ENCODE data around the gene ITCH. TPM values are rescaled to one million over a fixed set of nuclear protein-coding genes. Genes with fewer than 3 reads are reported as not detected.

ITCH gene
- total and polyA plus RNA-seq, 2 donors (not counting 3 experiments of a cell fraction or from before 2014, with no cell fraction given) = 6.4 to 57.4 TPM

DNA sequence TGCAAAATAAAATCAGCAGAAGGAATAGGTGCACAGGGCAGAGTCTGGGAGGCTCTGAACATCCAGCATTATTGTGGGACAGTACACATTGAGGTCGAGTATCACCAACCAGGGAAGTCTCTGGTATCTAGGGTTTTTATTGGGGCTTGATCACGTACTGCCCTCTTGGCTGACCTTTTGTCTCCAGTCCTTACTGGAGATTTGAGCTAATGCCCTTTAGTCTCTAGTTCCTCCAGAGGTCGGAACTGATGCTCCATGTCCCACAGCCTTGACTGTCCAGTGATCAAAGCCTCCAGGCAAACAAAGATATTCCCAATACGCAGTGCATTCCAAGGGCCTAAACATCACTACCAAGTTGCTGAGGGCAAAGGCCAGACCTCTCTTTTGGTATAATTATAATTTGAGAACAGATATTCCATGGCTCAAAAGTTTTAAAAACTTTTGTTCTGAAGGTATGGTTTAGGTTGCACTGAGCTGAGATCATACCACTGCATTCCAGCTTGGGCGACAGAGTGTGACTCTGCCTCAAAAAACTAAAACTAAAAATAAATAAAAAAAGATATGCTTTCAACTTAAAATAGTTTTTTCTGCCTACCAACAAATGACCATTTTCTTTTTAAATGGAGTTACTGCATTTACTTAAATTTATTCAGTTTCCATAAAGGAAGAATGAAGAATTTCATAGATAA lies 96.3 kb downstream of the ITCH start:
- no peak for FAIRE-seq
- intact Hi-C loops (cut with micrococcal nuclease) (no loop called here), dilution Hi-C loops (cut with MboI; ENCODE audit: extremely low pct_ligation_motif_present, low sequenced_read_pairs) (no loop called here)
- no peaks in the 10 kb centered on the region for H3K79me2 ChIP-seq (ENCODE audit: control insufficient read depth, insufficient read depth, low read length)
- BruUV-seq (replicated peaks) = TSS peak; percentile 90
- ChIA-PET POLR2A (no interaction called here), CTCF (interaction anchor here (0.6 to 1.3 kb wide), 4 partner anchors 13 to 147 kb away, joined by 3 to 5 read pairs (median 4); no protein-coding TSS in a partner anchor)
- no peaks in the 10 kb centered on the region for H3K9me3 ChIP-seq (replicated peaks; ENCODE audit: control insufficient read depth, insufficient read depth, low read length)
- no peaks in the 10 kb centered on the region for H4K20me1 ChIP-seq (replicated peaks; ENCODE audit: control insufficient read depth, extremely low read depth, insufficient read depth, low read length)
- no peaks in the 10 kb centered on the region for H3K9me1 ChIP-seq (replicated peaks; ENCODE audit: control insufficient read depth, extremely low read depth, insufficient read depth, low read length)
- peak overlapping the region; percentile 20 for H3K27ac ChIP-seq (ENCODE audit: insufficient read depth, low read depth, low read length)
- peaks cover 10 to 13% of the 10 kb centered on the region in 2 experiments for H3K36me3 ChIP-seq (ENCODE audit: control insufficient read depth in 2 of 2, extremely low read depth in 1 of 2, insufficient read depth in 2 of 2, low read length in 2 of 2)
- peaks cover 11% of the 10 kb centered on the region for H3K4me1 ChIP-seq (ENCODE audit: control insufficient read depth, extremely low read depth, insufficient read depth, low read length)
- TF ChIP-seq POLR2A (IDR thresholded peaks at IDR 0.05; ENCODE audit: low read depth, low read length) (no peak), JUN (IDR thresholded peaks at IDR 0.05; ENCODE audit: borderline replicate concordance, insufficient read depth, insufficient read length, low read depth) (no peak), FOS (IDR thresholded peaks at IDR 0.05; ENCODE audit: borderline replicate concordance, insufficient read depth, low read length) (no peak), POLR2AphosphoS5 (IDR thresholded peaks at IDR 0.05; ENCODE audit: insufficient read depth, low read depth, low read length) (no peak), GATA2 (IDR thresholded peaks at IDR 0.05; ENCODE audit: insufficient read depth, insufficient read length, low read depth, low read length) (no peak), EZH2 (IDR thresholded peaks at IDR 0.05; ENCODE audit: borderline replicate concordance, low read depth, low read length, severe bottlenecking) (no peak), MYC (IDR thresholded peaks at IDR 0.05; ENCODE audit: low read depth, low read length) (no peak), MAX (IDR thresholded peaks at IDR 0.05; ENCODE audit: insufficient read depth, insufficient read length) (no peak)
- TF ChIP-seq, protein P1, sequence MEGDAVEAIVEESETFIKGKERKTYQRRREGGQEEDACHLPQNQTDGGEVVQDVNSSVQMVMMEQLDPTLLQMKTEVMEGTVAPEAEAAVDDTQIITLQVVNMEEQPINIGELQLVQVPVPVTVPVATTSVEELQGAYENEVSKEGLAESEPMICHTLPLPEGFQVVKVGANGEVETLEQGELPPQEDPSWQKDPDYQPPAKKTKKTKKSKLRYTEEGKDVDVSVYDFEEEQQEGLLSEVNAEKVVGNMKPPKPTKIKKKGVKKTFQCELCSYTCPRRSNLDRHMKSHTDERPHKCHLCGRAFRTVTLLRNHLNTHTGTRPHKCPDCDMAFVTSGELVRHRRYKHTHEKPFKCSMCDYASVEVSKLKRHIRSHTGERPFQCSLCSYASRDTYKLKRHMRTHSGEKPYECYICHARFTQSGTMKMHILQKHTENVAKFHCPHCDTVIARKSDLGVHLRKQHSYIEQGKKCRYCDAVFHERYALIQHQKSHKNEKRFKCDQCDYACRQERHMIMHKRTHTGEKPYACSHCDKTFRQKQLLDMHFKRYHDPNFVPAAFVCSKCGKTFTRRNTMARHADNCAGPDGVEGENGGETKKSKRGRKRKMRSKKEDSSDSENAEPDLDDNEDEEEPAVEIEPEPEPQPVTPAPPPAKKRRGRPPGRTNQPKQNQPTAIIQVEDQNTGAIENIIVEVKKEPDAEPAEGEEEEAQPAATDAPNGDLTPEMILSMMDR (IDR thresholded peaks at IDR 0.05; ENCODE audit: extremely low read depth in 1 of 2, insufficient read depth in 1 of 2, low read depth in 1 of 2, low read length in 2 of 2) = no peak
- H3K27me3 ChIP-seq (ENCODE audit: control insufficient read depth in 2 of 2, insufficient read depth in 2 of 2, low read length in 2 of 2) = no peaks in the 10 kb centered on the region
- DNase-seq (ENCODE audit: low read depth, low spot score) = no peak
- H3K4me3 ChIP-seq (replicated peaks in 1 of 3; ENCODE audit: insufficient read depth in 1 of 3, low read depth in 1 of 3, low read length in 3 of 3) = no peak overlapping the region
- no peak overlapping the region for H3K9ac ChIP-seq (replicated peaks; ENCODE audit: extremely low read depth, insufficient read depth, low read length)
- H2AFZ ChIP-seq (ENCODE audit: low read depth, low read length) = no peak overlapping the region
- H3K4me2 ChIP-seq (ENCODE audit: insufficient read depth, low read length) = no peak overlapping the region

All from endothelial cell of umbilical vein (primary cell).